HepG2 (cell line): ENCODE data around the gene PARP3. TPM values are rescaled to one million over a fixed set of nuclear protein-coding genes. Genes with fewer than 3 reads are reported as not detected.
A peak's percentile ranks its signal among the peaks of the same experiment; 100 is the strongest.

Experiments used
- ZNF768 ChIP-seq: sonication (generic); formaldehyde crosslinking; IDR thresholded peaks from 2 replicates; pipeline ENCODE4 v1.4.0; 2020; ENCODE audit warnings: missing genetic modification reagents
- polyA plus RNA-seq, 8 experiments: library from polyadenylated mRNA; depleted of rRNA in 3 of 8; stranded (reverse) in 7 of 8; unstranded in 1 of 8; fragments of >200 nt; fragmentation: Illumina TruSeq in 4 of 8; extraction: Trizol in 4 of 8; gene quantifications; 2 replicates each; pipeline versions ENCODE4 v1.2.1 to v1.2.3, GENCODE V29; 2011 to 2016; ENCODE audit warnings: low read depth in 4 of 8, missing spikeins in 1 of 8, mixed read lengths in 1 of 8; ENCODE audit not compliant: insufficient read depth in 1 of 8
- total RNA-seq, 5 experiments: library from RNA; depleted of rRNA; stranded (reverse); fragments of >200 nt; fragmentation: Illumina TruSeq; extraction: Trizol; gene quantifications; 2 replicates each; pipeline ENCODE4 v1.2.3, GENCODE V29; 2016; ENCODE audit warnings: low read depth in 1 of 5
- TF ChIP-seq, protein P1 (sequence below): IDR thresholded peaks from 2 replicates; pipeline ENCODE4 v1.6.1; 2012; ENCODE audit warnings: inconsistent platforms
- TF ChIP-seq, protein P2 (sequence below): sonication (generic); formaldehyde crosslinking; IDR thresholded peaks from 2 replicates; pipeline ENCODE4 v1.5.0; 2020; ENCODE audit warnings: mild to moderate bottlenecking, missing genetic modification reagents, moderate library complexity
- TF ChIP-seq, protein P3 (sequence below): sonication (generic); formaldehyde crosslinking; IDR thresholded peaks from 2 replicates; pipeline ENCODE4 v1.5.1; 2020; ENCODE audit warnings: mild to moderate bottlenecking, missing genetic modification reagents, moderate library complexity

The PARP3 gene
- total and polyA plus RNA-seq, 2 of the 13 experiments (the other 11 are each of a cell fraction or from before 2014, with no cell fraction given) = 11.2 to 21.5 TPM

DNA sequence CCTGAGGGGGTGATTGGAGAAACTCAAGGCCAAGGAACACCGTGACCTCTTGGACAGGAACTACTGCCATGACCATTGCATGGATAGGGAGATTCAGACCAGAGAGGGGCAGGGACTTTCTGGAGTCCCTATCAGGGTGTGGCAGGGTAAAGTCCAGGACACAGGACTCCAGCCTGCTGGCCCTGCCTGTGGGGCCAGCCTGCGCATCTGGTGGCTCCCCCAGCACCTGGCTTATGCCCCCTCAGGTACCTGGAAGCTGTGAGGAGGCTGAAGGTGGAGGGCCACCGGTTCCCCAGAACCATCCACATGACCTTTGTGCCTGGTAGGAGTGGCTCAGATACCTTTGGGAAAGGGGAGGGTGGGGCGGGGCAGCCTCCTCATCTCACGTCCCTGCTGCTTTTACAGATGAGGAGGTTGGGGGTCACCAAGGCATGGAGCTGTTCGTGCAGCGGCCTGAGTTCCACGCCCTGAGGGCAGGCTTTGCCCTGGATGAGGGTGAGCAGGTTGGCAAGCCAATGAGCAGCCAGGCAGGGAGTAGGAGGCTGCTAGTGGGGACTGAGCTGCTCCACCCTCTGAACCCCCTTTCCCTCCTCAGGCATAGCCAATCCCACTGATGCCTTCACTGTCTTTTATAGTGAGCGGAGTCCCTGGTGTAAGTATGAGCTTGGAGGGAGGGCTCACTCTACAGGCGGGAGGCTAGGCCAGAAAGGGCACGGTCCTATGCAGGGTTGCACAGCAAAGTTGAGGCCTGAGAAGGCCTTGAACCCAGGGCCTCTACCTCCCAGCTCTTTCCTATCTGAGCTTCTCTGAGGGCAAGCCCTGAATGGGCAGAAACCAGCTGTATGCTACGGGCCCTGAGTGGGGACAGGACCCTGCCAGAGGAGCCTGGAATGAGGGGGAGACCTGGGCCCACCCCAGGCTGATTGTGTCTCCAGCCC, 44.1 kb downstream of the PARP3 start (continued):
- TF ChIP-seq, protein P1, sequence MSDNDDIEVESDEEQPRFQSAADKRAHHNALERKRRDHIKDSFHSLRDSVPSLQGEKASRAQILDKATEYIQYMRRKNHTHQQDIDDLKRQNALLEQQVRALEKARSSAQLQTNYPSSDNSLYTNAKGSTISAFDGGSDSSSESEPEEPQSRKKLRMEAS = peak; percentile 13; the same call in 1 of the 2 replicates
- peak; percentile 90 for TF ChIP-seq ZNF768 (CRISPR knock-in tag)
- TF ChIP-seq, protein P2, sequence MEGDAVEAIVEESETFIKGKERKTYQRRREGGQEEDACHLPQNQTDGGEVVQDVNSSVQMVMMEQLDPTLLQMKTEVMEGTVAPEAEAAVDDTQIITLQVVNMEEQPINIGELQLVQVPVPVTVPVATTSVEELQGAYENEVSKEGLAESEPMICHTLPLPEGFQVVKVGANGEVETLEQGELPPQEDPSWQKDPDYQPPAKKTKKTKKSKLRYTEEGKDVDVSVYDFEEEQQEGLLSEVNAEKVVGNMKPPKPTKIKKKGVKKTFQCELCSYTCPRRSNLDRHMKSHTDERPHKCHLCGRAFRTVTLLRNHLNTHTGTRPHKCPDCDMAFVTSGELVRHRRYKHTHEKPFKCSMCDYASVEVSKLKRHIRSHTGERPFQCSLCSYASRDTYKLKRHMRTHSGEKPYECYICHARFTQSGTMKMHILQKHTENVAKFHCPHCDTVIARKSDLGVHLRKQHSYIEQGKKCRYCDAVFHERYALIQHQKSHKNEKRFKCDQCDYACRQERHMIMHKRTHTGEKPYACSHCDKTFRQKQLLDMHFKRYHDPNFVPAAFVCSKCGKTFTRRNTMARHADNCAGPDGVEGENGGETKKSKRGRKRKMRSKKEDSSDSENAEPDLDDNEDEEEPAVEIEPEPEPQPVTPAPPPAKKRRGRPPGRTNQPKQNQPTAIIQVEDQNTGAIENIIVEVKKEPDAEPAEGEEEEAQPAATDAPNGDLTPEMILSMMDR (CRISPR knock-in tag) = 0 out of 2 replicates have a peak, but pooled peaks have one; percentile 2
- TF ChIP-seq, protein P3, sequence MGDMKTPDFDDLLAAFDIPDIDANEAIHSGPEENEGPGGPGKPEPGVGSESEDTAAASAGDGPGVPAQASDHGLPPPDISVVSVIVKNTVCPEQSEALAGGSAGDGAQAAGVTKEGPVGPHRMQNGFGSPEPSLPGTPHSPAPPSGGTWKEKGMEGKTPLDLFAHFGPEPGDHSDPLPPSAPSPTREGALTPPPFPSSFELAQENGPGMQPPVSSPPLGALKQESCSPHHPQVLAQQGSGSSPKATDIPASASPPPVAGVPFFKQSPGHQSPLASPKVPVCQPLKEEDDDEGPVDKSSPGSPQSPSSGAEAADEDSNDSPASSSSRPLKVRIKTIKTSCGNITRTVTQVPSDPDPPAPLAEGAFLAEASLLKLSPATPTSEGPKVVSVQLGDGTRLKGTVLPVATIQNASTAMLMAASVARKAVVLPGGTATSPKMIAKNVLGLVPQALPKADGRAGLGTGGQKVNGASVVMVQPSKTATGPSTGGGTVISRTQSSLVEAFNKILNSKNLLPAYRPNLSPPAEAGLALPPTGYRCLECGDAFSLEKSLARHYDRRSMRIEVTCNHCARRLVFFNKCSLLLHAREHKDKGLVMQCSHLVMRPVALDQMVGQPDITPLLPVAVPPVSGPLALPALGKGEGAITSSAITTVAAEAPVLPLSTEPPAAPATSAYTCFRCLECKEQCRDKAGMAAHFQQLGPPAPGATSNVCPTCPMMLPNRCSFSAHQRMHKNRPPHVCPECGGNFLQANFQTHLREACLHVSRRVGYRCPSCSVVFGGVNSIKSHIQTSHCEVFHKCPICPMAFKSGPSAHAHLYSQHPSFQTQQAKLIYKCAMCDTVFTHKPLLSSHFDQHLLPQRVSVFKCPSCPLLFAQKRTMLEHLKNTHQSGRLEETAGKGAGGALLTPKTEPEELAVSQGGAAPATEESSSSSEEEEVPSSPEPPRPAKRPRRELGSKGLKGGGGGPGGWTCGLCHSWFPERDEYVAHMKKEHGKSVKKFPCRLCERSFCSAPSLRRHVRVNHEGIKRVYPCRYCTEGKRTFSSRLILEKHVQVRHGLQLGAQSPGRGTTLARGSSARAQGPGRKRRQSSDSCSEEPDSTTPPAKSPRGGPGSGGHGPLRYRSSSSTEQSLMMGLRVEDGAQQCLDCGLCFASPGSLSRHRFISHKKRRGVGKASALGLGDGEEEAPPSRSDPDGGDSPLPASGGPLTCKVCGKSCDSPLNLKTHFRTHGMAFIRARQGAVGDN = peak; percentile 50; the same call in 1 of the 2 replicates
- TF ChIP-seq, all 625 proteins: peak for 13
